Activated naive CD4-positive, alpha-beta T cell treated with anti-CD3 and anti-CD28 coated beads for 36 hours (primary cell): ENCODE data around the gene OVCH2. TPM values are rescaled to one million over a fixed set of nuclear protein-coding genes. Genes with fewer than 3 reads are reported as not detected.
"Not testable (repeated sequence)": the region's sequence is repeated elsewhere in the genome, so short reads cannot be mapped to it uniquely, and the experiment has no call there.

Experiments
- CTCF ChIA-PET: fragments of 350-600 bp; sonication (Branson Sonifier 250); formaldehyde crosslinking; loops from one replicate; lab custom pipeline; 2021; ENCODE audit warnings: antibody characterized with exemption; lab: Charles Lee
- DNase-seq: peaks from one replicate; pipeline ENCODE4 v3.0.0-alpha.2; 2020
- H3K27ac Mint-ChIP-seq: one replicate; pipeline ENCODE4 v1.8.0; 2021; ENCODE audit warnings: mild to moderate bottlenecking, mixed read lengths
- H3K27me3 Mint-ChIP-seq: one replicate; pipeline ENCODE4 v1.8.0; 2021; ENCODE audit warnings: low read depth, mixed read lengths
- H3K36me3 Mint-ChIP-seq: one replicate; pipeline ENCODE4 v1.8.0; 2021; ENCODE audit warnings: low read depth, mixed read lengths
- H3K4me1 Mint-ChIP-seq: one replicate; pipeline ENCODE4 v1.8.0; 2021; ENCODE audit warnings: low read depth, mixed read lengths
- H3K4me3 Mint-ChIP-seq: one replicate; pipeline ENCODE4 v1.8.0; 2021; ENCODE audit warnings: mild to moderate bottlenecking, moderate library complexity, mixed read lengths
- H3K9me3 Mint-ChIP-seq: one replicate; pipeline ENCODE4 v1.8.0; 2021; ENCODE audit warnings: mixed read lengths
- intact Hi-C: fragments of 100-400 bp; cut with micrococcal nuclease; formaldehyde crosslinking; loops from one replicate; pipeline ENCODE4 v1.15.1; 2023
- total RNA-seq, 2 experiments: library from RNA; stranded (reverse); gene quantifications; one replicate each; pipeline ENCODE4 v1.2.3, GENCODE V29; 2021

Gene OVCH2
- total RNA-seq, 2 experiments from 2014 or later, result not detected

DNA sequence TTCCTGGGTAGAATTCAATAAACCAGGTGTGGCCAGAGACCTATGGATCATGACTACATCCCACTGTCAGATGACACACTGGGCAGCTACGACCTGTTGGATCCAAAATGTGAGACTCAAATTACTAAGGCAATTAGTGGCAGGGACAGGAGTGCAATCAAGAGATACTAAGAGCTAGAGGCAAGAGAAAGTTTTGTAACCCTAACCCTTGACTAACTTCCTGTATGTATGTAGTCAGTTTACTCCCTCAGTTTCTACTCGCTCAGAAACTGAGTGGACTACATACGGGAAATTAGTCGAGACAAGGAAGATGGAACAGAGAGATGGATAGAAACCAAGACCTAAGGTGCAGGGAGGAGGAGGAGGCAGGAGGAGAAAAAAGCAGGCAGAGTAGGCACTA is 35.6 kb downstream of the OVCH2 start:
- DNase-seq, result no peak

DNA sequence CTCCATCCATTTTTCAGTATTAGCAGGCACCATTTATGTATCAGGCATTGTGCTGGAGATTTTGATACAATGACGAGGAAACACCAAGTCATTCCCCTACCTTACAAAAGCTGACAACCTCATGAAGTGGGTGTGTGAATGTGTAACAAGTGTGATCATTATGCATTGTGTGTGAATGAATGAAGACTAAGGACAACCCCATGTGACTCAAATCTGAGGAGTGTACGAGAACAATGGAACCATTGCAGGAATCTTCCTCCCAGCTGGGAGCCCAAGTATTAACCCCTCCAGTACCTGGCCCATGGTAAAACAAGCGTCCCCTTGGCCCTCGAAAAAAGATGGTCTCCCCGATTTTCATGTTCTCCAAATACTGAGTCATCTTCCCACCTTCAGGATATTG is 37.4 kb downstream of the OVCH2 start:
- Mint-ChIP-seq H3K27me3 (peaks cover 5% of the 10 kb centered on the region), H3K27ac (no peak overlapping the region), H3K9me3 (peaks cover 2% of the 10 kb centered on the region), H3K4me3 (no peak overlapping the region), H3K36me3 (peaks cover 7% of the 10 kb centered on the region), H3K4me1 (peaks cover 28% of the 10 kb centered on the region)
- CTCF ChIA-PET, result interaction anchor here (0.6 to 1.3 kb wide), 4 partner anchors 13 to 130 kb away, joined by 3 read pairs; no protein-coding TSS in a partner anchor
- no peak for DNase-seq
- intact Hi-C loops, result no loop called here

More for the DNA sequence above, 35.6 kb downstream of the OVCH2 start:
- Mint-ChIP-seq H3K9me3 (no peaks in the 10 kb centered on the region), H3K36me3 (peaks cover 1% of the 10 kb centered on the region), H3K4me1 (peaks cover 32% of the 10 kb centered on the region), H3K27me3 (peaks cover 23% of the 10 kb centered on the region), H3K27ac (no peak overlapping the region), H3K4me3 (no peak overlapping the region)
- intact Hi-C loops, result loop anchor here (5.0 to 10.0 kb wide), 3 partner anchors 314 to 1063 kb away; partner anchors contain the start of gene EIF3F
- CTCF ChIA-PET, result interaction anchor here (0.7 to 1.5 kb wide), 3 partner anchors 149 to 969 kb away, joined by 3 to 5 read pairs (median 5); no protein-coding TSS in a partner anchor

- Mint-ChIP-seq H3K9me3 (peaks cover 2% of the 10 kb centered on the region), H3K4me3 (no peak overlapping the region), H3K27ac (no peak overlapping the region), H3K27me3 (peaks cover 4% of the 10 kb centered on the region), H3K4me1 (peaks cover 27% of the 10 kb centered on the region), H3K36me3 (peaks cover 9% of the 10 kb centered on the region)
- intact Hi-C loops, result no loop called here
- DNase-seq, result no peak
- CTCF ChIA-PET, result interaction anchor here (1.3 kb wide), 1 partner anchor 129 kb away, joined by 3 read pairs; no protein-coding TSS in a partner anchor
Observed at GRCh38 chr11:7668464-7668863, 37.8 kb downstream of the OVCH2 start.

DNA sequence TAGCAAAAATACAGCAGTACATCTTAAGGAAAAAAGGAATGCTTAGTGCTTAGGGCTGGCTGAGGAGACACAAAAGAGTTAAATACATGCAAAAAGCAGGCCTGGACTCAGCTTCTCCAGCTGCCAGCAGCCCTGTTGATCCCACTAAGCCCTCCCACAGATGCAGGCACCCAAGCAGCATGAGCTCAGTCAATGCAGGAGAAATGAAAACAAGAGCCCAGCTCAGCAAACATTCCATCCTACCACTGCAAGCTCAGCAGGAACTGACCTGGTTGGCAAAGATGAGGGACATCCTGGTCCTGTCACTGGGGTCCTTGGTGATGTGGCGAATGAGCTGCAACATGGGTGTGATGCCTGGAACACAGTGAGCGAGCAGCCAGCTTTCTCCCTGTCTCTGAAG is 38.8 kb downstream of the OVCH2 start:
- CTCF ChIA-PET, result interaction anchor here (0.8 to 1.5 kb wide), 3 partner anchors 9 to 154 kb away, joined by 3 to 5 read pairs (median 5); partner anchors contain the start of gene PPFIBP2
- Mint-ChIP-seq H3K27me3 (no peaks in the 10 kb centered on the region), H3K4me3 (no peak overlapping the region), H3K4me1 (peaks cover 23% of the 10 kb centered on the region), H3K9me3 (peaks cover 2% of the 10 kb centered on the region), H3K36me3 (peaks cover 9% of the 10 kb centered on the region), H3K27ac (no peak overlapping the region)
- no peak for DNase-seq
- intact Hi-C loops, result no loop called here

- DNase-seq, result no peak
- no peak overlapping the region for H3K4me3 Mint-ChIP-seq
- H3K27ac Mint-ChIP-seq, result no peak overlapping the region
- intact Hi-C loops, result no loop called here
- no peaks in the 10 kb centered on the region for H3K27me3 Mint-ChIP-seq
- CTCF ChIA-PET, result interaction anchor here (0.6 to 2.7 kb wide), 12 partner anchors 9 to 206 kb away, joined by 3 to 15 read pairs (median 4); partner anchors contain the start of gene PPFIBP2
- H3K9me3 Mint-ChIP-seq, result peaks cover 4% of the 10 kb centered on the region
- H3K4me1 Mint-ChIP-seq, result peaks cover 12% of the 10 kb centered on the region
- H3K36me3 Mint-ChIP-seq, result peaks cover 9% of the 10 kb centered on the region
Observed at GRCh38 chr11:7666292-7666866, 39.9 kb downstream of the OVCH2 start.

DNA sequence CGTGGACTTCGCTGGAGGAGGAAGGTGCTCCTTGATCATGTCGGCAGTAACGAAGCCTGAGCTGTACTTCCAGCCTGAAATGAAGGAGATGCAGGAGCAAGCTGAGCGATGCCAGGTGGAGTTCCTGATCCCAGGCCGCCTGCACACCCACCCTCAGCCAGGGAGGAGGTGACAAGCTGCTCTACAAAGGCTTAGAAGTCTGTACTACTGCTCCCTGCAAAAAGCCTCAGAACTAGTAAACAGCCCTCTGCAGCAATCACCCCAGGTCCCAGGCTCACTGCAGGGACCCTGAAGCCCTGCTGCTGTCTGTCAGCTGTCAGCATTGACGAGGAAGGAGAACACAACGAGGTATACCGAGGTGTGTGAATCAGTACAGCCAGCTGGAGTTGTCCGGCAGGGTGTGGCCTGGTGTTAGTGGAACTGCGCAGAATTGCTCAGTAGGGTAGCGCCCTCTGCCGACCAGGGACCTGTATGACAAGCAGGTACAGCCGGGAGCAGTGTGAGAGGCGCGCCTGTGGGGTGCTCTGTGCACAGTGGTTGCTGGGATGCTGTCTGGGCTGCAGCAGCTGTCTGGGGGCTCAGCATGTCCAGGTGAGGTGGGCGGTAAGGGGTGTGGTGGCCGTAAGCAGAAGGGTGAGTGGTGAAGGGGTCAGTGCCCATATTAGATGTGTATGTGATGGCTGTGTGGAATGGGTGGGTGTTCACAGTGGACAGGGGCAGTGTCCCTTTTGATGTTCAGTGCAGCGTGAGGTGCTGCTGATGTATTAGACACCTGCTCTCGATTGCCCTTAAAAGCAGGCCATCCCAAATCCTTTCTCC is 40.6 kb downstream of the OVCH2 start:
- intact Hi-C loops, result loop anchor here (1.0 kb wide), 4 partner anchors 94 to 567 kb away; partner anchors contain the start of gene PPFIBP2
- Mint-ChIP-seq H3K9me3 (peaks cover 5% of the 10 kb centered on the region), H3K4me3 (no peak overlapping the region), H3K36me3 (peaks cover 9% of the 10 kb centered on the region), H3K27ac (no peak overlapping the region), H3K27me3 (no peaks in the 10 kb centered on the region), H3K4me1 (peaks cover 7% of the 10 kb centered on the region)
- CTCF ChIA-PET, result interaction anchor here (0.6 to 2.7 kb wide), 16 partner anchors 8 to 960 kb away, joined by 3 to 15 read pairs (median 4); no protein-coding TSS in a partner anchor
- DNase-seq, result peak; percentile 85

DNA sequence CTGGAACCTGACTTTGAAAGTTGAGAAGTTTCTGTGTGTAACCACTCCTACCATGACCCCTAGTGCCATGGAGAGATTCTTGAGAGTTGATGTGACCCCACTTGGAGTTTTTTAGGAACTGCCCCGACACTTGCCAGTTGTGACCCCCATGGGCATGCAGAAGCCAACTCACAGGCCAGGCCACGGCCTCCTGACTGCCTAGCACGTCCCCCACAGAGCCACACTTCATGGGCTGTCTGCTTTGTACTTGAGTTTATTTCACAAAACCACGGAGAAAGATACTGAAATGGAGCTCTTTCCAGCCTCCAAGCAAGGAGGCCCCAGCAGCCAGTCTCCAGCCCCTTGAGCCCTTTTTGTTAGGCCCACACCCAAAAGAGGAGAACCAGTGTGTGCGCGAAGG is 41.4 kb downstream of the OVCH2 start:
- no peak overlapping the region for H3K4me3 Mint-ChIP-seq
- CTCF ChIA-PET, result interaction anchor here (0.6 to 2.7 kb wide), 13 partner anchors 27 to 960 kb away, joined by 3 to 15 read pairs (median 4); no protein-coding TSS in a partner anchor
- H3K4me1 Mint-ChIP-seq, result peaks cover 3% of the 10 kb centered on the region
- no peaks in the 10 kb centered on the region for H3K27me3 Mint-ChIP-seq
- H3K9me3 Mint-ChIP-seq, result peaks cover 5% of the 10 kb centered on the region
- H3K36me3 Mint-ChIP-seq, result peaks cover 9% of the 10 kb centered on the region
- no peak for DNase-seq
- no peak overlapping the region for H3K27ac Mint-ChIP-seq
- intact Hi-C loops, result loop anchor here (1.0 kb wide), 4 partner anchors 94 to 567 kb away; partner anchors contain the start of gene PPFIBP2

GRCh38 chr11:7663531-7663930 is 42.7 kb downstream of the OVCH2 start:
- H3K36me3 Mint-ChIP-seq, CTCF ChIA-PET, H3K4me1 Mint-ChIP-seq, H3K4me3 Mint-ChIP-seq, H3K9me3 Mint-ChIP-seq, H3K27me3 Mint-ChIP-seq, intact Hi-C loops, H3K27ac Mint-ChIP-seq, DNase-seq: not testable (repeated sequence)

- intact Hi-C loops, result loop anchor here (2.0 kb wide), 1 partner anchor 145 kb away; the partner anchor contains the start of gene PPFIBP2
- Mint-ChIP-seq H3K4me1 (no peaks in the 10 kb centered on the region), H3K4me3 (no peak overlapping the region), H3K9me3 (peaks cover 3% of the 10 kb centered on the region), H3K36me3 (peaks cover 29% of the 10 kb centered on the region), H3K27ac (no peak overlapping the region), H3K27me3 (no peaks in the 10 kb centered on the region)
- peak; percentile 30 for DNase-seq
- CTCF ChIA-PET, result interaction anchor here (0.6 to 1.2 kb wide), 7 partner anchors 9 to 412 kb away, joined by 3 read pairs; no protein-coding TSS in a partner anchor
Observed at GRCh38 chr11:7657306-7658025, 48.8 kb downstream of the OVCH2 start.

GRCh38 chr11:7656704-7657103 is 49.6 kb downstream of the OVCH2 start:
- Mint-ChIP-seq H3K36me3 (peaks cover 36% of the 10 kb centered on the region), H3K4me1 (no peaks in the 10 kb centered on the region), H3K4me3 (no peak overlapping the region), H3K9me3 (peaks cover 1% of the 10 kb centered on the region), H3K27me3 (no peaks in the 10 kb centered on the region), H3K27ac (no peak overlapping the region)
- CTCF ChIA-PET, result interaction anchor here (0.7 to 1.2 kb wide), 4 partner anchors 9 to 304 kb away, joined by 3 read pairs; no protein-coding TSS in a partner anchor
- DNase-seq, result no peak
- intact Hi-C loops, result loop anchor here (2.0 kb wide), 1 partner anchor 144 kb away; the partner anchor contains the start of gene PPFIBP2

- H3K36me3 Mint-ChIP-seq, result peaks cover 36% of the 10 kb centered on the region
- intact Hi-C loops, result loop anchor here (2.0 kb wide), 1 partner anchor 143 kb away; the partner anchor contains the start of gene PPFIBP2
- CTCF ChIA-PET, result no interaction called here
- H3K27ac Mint-ChIP-seq, result no peak overlapping the region
- no peaks in the 10 kb centered on the region for H3K9me3 Mint-ChIP-seq
- H3K4me3 Mint-ChIP-seq, result no peak overlapping the region
- no peak for DNase-seq
- H3K4me1 Mint-ChIP-seq, result no peaks in the 10 kb centered on the region
- no peaks in the 10 kb centered on the region for H3K27me3 Mint-ChIP-seq
Observed at GRCh38 chr11:7655253-7656217, 50.7 kb downstream of the OVCH2 start.
